Muscle of arm (tissue), 12 donors: ENCODE results near the gene FKBP11. TPM values are rescaled to one million over a fixed set of nuclear protein-coding genes. Genes with fewer than 3 reads are reported as not detected.
A peak's percentile ranks its signal among the peaks of the same experiment; 100 is the strongest.

ENCODE experiments used
- DNase-seq: peaks from one replicate; pipeline ENCODE4 v3.0.0-alpha.2; 2013
- polyA plus RNA-seq, 12 donors: library from polyadenylated mRNA; unstranded; fragments of 120-200 nt; gene quantifications; one replicate each; pipeline ENCODE4 v1.2.1, GENCODE V29; 2013; ENCODE audit not compliant: insufficient read length in 12 of 12

Gene FKBP11
- polyA plus RNA-seq, 12 donors, result 15.2 to 35.3 (median 23.3) TPM; not detected in 1

DNA sequence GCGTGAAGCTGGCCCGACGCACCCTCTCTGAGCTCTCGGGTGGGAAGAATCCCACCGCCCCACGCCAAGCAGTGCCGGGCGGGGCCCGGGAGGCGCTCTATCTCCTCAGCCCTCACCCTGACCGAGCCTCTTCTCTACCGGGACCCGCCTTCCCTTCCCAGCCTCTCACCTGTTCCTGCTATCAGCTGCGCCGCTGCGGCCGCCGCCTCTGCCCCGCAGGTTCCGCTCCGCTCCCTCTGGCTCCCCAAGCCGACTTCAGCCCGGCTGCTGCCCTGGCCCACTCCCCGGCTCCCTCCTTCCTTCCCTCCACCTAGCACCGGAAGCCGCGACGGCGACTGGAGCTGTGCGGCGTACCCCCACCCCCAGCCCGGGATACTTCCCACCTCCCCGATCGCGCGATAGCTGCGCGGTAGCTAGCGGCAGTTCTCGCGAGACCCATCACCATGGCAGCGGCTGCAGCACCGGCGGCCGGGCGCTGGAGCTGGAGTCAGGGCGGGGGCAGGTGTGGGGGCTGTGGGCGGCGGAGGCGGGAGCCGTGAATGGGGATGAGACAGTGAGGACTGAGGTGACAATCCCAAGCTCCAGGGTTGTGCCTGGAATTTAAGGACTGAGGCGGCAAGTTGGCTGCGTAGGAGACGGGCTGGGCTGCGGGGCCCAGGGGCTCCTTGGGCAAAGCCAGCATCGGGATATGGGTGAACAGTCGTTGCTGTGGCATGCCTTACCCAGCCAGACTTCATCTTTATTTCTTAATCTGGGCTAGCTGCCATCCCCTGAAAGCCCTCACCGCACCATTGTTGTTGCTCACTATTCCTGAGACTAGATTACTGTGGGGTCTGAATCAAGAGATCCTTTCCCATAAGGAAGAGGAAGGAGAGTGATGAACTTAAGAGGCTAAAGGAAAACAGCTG, 32.1 kb upstream of the FKBP11 start, which contains the start of gene ARF3:
Gene ARF3 (minus strand): TSS at position 347 of the 908 bp plus-strand sequence. CDS start 16,392 bp downstream, outside the sequence.
- DNase-seq, result peak; percentile 95

GRCh38 chr12:48956279-48957140, 31.2 kb upstream of the FKBP11 start:
- DNase-seq, result peak; percentile 94

- no peak for DNase-seq
Observed at GRCh38 chr12:48954841-48955501, 29.7 kb upstream of the FKBP11 start.

DNA sequence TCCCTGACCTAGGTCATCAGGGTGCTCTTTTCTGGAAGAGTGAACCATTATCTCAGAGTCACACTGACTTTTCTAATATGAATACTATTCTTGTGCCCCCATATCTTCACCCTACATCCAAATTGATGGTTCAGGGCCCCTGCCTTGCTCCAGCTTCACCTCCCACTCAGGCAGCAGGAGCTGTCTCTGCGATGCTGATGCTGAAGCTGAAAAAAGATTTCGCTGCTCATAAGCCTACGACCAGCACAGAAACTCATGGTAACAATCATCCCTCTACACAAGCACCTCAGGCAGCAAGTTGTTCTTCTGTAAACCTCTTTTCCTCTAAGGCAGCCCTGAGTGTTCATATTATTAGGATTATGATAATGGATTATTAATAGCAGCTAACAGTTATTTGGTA, 28.8 kb upstream of the FKBP11 start:
- DNase-seq, result no peak

DNA sequence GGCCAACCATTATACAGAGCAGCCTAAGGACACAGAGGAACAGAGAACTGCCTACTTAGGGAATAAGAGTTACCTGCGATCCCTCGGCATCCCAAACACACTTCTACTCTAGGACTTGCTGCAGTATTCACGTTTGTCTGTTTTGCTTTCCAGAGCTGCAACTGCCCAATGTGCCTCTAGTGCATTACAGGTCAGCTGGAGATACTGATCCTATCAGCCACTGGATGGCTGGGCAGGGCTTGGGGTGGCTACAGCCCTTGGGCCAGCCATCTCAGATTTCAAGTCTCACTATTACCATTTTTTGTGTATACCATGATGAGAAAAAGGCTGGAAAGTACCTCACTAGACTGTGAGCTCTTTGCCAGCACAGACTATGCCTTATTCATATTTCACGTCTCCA, 27.4 kb upstream of the FKBP11 start:
- DNase-seq, result no peak

GRCh38 chr12:48947727-48948126, 22.4 kb upstream of the FKBP11 start:
- no peak for DNase-seq

DNA sequence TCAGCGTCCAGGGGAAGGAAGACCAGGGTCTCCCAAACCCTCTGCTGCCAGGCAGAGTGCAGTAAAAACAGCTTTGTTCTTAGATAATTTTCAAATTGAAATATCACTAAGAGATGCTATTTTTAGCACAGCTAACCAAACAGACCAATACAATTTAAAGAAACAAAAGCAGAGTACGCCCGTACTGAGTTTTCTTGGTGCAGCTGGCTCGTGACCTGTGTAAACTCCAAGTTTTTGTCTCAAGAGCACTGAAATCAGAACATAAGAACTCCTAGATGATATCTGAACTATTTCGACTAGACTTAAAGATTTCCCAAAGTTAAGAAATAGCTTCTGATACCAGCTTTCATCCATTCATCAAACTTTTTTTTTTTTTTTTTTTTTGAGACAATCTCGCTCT, 21.7 kb upstream of the FKBP11 start:
- no peak for DNase-seq

- DNase-seq, result no peak
Observed at GRCh38 chr12:48946205-48946604, 20.9 kb upstream of the FKBP11 start.

- DNase-seq, result no peak
Observed at GRCh38 chr12:48943221-48943620, 17.9 kb upstream of the FKBP11 start.

DNA sequence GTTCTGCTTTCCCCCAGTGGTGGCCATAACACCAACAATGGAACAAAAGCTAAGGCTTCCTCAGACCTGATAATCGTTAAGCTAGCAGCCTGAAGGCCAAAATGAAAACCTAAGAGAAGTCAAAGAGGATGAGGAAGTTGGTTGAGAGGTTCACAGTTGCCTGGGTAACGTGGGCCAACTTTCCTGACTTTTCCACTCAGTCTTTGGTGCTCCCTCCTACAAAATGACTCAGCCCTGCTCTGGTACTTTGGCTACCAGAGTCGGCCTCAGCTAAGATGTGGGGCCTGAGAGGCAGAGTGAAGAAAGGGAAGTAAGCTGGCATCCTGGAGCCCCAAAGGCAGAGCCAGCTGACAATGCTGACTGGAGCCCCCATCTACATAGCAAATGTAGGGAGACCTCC, 14.9 kb upstream of the FKBP11 start:
- DNase-seq, result no peak

DNA sequence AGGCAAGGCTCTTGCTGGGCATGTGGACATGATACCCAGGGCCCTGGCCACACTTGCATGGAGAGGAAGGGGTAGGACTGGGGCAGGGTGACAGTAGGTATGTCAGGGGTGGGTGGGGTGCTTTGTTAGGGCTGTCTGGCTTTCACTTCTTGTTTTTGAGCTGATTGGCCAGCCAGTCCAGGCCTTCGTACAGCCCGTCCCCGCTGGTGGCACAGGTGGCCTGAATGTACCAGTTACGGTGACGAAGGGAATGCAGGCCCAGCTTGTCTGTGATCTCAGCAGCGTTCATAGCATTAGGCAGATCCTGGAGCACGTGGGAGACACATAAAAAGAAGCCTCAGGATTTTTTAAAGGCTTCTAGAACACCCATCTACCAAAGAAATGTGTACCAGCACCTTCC, 13.5 kb upstream of the FKBP11 start:
- no peak for DNase-seq

DNA sequence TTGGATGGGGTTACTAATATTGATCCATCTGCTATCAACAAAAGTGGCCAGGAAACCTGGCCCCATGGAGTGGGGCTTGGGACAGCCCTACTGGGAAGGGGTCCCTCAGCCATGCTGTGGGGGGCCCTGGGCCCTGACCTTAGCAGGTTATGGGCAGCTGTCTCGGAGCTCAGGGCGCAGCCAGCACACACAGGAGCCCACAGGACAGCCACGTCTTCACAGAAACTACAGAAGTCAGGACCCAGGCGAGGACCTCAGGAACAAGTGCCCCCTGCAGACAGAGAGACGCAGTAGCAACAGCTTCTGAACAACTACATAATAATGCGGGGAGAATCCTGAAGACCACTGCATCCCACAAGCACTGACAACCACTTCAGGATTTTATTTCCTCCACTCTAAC, 11.9 kb upstream of the FKBP11 start:
- DNase-seq, result no peak

DNA sequence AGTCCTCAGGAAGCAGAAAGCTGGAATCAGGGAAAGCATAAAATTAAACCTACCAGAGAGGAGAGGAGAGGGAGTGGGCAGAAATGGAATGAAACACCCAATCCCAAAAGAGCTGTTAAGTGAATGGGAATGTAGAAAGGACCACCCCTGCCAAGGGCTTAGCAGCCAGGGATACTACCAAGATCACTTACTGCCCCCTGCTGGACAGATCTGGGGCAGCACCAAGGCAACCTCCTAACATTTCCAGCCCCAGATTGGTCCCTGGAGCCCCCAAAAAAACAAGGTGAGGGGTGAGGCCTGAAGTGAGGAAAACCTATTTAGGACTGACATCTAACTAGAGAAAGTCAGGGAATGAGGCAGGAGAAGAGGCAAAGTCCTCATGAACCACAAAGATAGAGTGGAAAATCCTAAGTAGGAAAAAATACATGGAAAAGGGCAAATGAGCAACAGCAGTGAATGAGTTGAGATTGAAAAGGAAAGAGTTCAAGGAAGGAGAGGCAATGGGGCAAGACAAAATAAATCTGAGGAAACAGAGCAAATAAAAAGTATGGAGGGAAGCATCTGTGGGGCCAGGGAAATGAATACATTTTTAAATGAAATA, 11.2 kb upstream of the FKBP11 start:
- DNase-seq, result peak; percentile 75

DNA sequence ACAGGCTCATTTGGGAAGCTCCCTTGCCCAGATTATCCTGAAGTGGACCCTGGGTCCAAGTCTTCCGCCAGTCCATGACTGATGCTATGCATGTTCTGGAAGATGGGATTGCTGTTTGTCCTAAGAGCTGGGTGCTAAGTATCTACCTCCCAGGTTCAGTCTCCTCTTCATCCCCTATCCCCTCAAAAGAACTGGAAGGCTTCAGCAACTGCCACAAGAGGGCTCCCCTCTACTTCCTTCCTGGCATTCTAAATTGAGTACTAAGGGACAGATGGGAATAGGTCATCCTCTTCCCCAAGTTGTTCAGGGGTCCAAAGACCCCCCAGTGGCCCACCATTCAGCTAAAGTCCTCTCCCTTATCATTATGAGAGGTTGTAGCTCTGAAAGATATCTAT, 9.0 kb upstream of the FKBP11 start:
- DNase-seq, result no peak

- DNase-seq, result no peak
Observed at GRCh38 chr12:48933664-48934311, 8.5 kb upstream of the FKBP11 start.

DNA sequence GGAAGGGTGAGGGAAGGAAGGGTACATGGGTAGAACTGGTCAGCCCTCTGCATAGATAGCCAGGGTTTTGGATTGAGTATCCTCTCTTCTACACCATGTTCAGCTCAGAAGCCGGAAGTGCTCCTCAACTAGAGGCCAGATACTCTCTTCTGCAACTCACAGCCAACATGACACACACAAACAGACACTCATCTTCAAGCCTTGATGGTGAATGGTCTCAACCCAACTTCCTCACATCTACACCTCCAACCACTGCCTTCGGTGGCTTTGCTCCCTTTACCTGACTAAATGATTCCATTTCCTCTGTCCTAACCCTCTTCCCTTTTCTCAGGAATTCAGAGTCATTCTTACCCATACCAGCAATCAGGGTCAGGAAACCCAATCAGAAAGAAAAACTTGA, 7.6 kb upstream of the FKBP11 start:
- no peak for DNase-seq

DNA sequence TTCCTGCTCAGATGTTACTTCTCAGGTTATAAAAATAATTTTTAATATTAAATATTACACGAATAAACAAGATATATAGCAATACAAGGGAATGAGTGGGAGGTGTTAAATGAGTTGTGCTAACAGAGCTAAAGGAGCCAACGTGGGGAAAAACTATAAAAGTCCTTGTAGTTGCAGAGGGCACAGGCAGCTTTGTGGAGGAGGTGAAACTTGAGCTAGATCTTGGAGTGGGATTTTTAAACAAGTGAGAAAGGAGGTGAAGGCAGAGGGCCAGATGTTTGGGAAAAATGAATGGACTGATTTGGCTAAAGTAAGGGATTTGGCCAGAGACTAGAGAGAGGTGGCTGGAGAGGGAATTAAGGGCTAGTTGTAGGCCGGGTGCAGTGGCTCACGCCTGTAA, 5.2 kb upstream of the FKBP11 start:
- no peak for DNase-seq

GRCh38 chr12:48929551-48929950, 4.3 kb upstream of the FKBP11 start:
- no peak for DNase-seq

DNA sequence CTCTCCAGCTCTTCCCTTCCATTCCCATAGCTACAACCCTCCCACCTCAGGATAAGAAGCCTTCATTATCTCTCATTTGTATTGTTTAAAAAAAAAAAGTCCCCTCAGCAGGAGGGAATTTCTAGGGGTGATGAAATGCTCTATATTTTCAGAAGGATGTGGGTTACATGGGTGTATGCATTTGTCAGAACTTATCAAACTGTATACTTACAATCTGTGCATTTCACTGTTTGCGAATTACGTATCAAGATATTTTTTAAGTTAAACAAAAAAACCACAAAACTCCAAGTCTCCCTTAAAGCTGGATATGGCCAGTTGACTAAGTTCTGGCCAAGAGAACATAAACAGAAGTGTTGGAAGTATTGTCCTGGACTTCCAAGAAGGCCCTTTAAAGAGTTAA, 2.0 kb upstream of the FKBP11 start:
- DNase-seq, result no peak

DNA sequence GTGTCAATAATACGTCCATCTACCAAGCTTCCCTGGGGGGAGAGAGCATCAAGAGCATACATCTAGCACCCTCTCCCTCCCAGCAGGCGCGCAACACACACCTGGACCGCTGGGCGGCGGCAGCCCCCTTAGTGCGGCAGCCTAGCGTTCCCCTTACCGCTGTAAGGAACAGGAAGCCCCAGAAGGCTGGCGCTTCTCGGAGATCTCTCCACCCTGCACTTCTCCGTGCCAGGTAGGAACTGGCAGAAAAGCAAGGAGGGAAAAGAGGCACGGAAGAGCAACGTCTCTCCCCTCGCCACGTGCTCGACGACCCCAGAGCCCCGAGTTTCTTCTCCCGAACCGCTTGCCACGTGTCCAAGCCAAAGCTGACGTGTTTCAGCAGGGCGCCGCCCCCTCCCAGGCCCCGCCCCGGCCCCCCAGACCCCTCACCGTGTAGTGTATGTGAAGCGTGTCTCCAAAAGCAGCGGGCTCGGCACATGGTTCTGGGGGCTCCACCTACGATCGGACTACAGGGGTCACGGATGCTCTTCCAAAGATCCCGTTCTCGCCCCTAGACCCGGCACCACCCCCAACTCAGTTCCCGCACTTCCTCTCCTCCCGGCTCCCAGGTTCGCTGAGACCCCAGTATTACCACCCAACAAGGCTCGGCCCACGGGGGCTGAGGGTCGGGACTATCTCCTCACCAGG, 532 bp downstream of the FKBP11 start:
- DNase-seq, result peak; percentile 55

- no peak for DNase-seq
Observed at GRCh38 chr12:48923117-48923516, 2.2 kb downstream of the FKBP11 start.
